GM12872 (cell line): Measurements from ENCODE around the gene TPX2.

Experiments used
- CTCF ChIP-seq: IDR thresholded peaks from 3 replicates; pipeline ENCODE4 v1.5.1; 2011; ENCODE audit warnings: low read depth, mild to moderate bottlenecking, low read length, moderate library complexity; ENCODE audit not compliant: insufficient read depth

Gene TPX2

GRCh38 chr20:31708736-31709534, 30.2 kb upstream of the TPX2 start:
- TF ChIP-seq CTCF, result no peak

GRCh38 chr20:31709939-31710338, 29.2 kb upstream of the TPX2 start:
- TF ChIP-seq CTCF, result no peak

- no peak for TF ChIP-seq CTCF
These were observed 28.5 kb upstream of the TPX2 start for GRCh38 chr20:31710423-31711108.

GRCh38 chr20:31711179-31712111, 27.6 kb upstream of the TPX2 start:
- no peak for TF ChIP-seq CTCF

- TF ChIP-seq CTCF, result no peak
These were observed 27.0 kb upstream of the TPX2 start for GRCh38 chr20:31712112-31712553.

- no peak for TF ChIP-seq CTCF
These were observed 26.4 kb upstream of the TPX2 start for GRCh38 chr20:31712564-31713311.
